ENCODE measurements around the gene SF3A2. TPM values are rescaled to one million over a fixed set of nuclear protein-coding genes. Genes with fewer than 3 reads are reported as not detected.
A peak's percentile ranks its signal among the peaks of the same experiment; 100 is the strongest.

The SF3A2 gene
- total and polyA plus RNA-seq, 10 donors = 28.5 to 79.7 (median 45.0) TPM

GRCh38 chr19:2250766-2251105 lies 14.1 kb downstream of the SF3A2 start:
- Histone ChIP-seq H3K9me3 (no peaks in the 10 kb centered on the region), H3K27ac (no peak overlapping the region), H3K27me3 (replicated peaks in 1 of 7) (peaks cover 11 to 52% (median 47%) of the 10 kb centered on the region in 7 donors), H3K36me3 (peaks cover 12 to 40% (median 30%) of the 10 kb centered on the region in 6 donors), H3K4me3 (peak overlapping the region in 4 of 8 donors; percentile 19 to 71 (median 38)), H3K4me1 (peaks cover 23 to 74% (median 50%) of the 10 kb centered on the region in 6 donors)
- no peak for DNase-seq
- intact Hi-C loops (cut with DNase I; ENCODE audit: low total_unique reads) = no loop called here
- 7 to 26% (median 14%) methylated on average over 19 to 40 of the region's 40 CpGs; no CpG with 5 or more reads in 1 of the 5 donors for WGBS, 5 donors
- no peak for TF ChIP-seq CTCF (IDR thresholded peaks at IDR 0.05 in 8 of 11, conservative IDR thresholded peaks at IDR 0.05 in 3 of 11)
- no peak for TF ChIP-seq POLR2A (IDR thresholded peaks at IDR 0.05)
- TF ChIP-seq POLR2AphosphoS5 (IDR thresholded peaks at IDR 0.05) = no peak

DNA sequence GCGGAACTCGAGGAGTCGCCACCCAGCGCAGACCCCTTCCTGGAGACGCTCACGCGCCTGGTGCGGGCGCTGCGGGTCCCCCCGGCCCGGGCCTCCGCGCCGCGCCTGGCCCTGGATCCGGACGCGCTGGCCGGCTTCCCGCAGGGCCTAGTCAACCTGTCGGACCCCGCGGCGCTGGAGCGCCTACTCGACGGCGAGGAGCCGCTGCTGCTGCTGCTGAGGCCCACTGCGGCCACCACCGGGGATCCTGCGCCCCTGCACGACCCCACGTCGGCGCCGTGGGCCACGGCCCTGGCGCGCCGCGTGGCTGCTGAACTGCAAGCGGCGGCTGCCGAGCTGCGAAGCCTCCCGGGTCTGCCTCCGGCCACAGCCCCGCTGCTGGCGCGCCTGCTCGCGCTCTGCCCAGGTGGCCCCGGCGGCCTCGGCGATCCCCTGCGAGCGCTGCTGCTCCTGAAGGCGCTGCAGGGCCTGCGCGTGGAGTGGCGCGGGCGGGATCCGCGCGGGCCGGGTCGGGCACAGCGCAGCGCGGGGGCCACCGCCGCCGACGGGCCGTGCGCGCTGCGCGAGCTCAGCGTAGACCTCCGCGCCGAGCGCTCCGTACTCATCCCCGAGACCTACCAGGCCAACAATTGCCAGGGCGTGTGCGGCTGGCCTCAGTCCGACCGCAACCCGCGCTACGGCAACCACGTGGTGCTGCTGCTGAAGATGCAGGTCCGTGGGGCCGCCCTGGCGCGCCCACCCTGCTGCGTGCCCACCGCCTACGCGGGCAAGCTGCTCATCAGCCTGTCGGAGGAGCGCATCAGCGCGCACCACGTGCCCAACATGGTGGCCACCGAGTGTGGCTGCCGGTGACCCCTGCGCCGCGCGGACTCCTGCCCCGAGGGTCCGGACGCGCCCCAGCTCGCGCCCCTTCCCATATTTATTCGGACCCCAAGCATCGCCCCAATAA lies 14.8 kb downstream of the SF3A2 start:
- intact Hi-C loops (cut with DNase I; ENCODE audit: low total_unique reads) = no loop called here
- H3K4me3 ChIP-seq = peak overlapping the region in 7 of 8 donors; percentile 26 to 71 (median 39)
- peaks cover 7 to 33% (median 23%) of the 10 kb centered on the region in 6 donors for H3K36me3 ChIP-seq
- TF ChIP-seq POLR2AphosphoS5 (IDR thresholded peaks at IDR 0.05) = no peak
- no peak for TF ChIP-seq CTCF (IDR thresholded peaks at IDR 0.05 in 8 of 11, conservative IDR thresholded peaks at IDR 0.05 in 3 of 11)
- no peak for TF ChIP-seq POLR2A (IDR thresholded peaks at IDR 0.05)
- H3K27ac ChIP-seq = no peak overlapping the region
- no peak for DNase-seq
- H3K9me3 ChIP-seq = no peaks in the 10 kb centered on the region
- peaks cover 11 to 52% (median 47%) of the 10 kb centered on the region in 7 donors for H3K27me3 ChIP-seq (replicated peaks in 1 of 7)
- 5 to 17% (median 7%) methylated on average over 31 to 125 of the region's 125 CpGs for WGBS, 5 donors
- H3K4me1 ChIP-seq = peaks cover 23 to 80% (median 53%) of the 10 kb centered on the region in 6 donors

DNA sequence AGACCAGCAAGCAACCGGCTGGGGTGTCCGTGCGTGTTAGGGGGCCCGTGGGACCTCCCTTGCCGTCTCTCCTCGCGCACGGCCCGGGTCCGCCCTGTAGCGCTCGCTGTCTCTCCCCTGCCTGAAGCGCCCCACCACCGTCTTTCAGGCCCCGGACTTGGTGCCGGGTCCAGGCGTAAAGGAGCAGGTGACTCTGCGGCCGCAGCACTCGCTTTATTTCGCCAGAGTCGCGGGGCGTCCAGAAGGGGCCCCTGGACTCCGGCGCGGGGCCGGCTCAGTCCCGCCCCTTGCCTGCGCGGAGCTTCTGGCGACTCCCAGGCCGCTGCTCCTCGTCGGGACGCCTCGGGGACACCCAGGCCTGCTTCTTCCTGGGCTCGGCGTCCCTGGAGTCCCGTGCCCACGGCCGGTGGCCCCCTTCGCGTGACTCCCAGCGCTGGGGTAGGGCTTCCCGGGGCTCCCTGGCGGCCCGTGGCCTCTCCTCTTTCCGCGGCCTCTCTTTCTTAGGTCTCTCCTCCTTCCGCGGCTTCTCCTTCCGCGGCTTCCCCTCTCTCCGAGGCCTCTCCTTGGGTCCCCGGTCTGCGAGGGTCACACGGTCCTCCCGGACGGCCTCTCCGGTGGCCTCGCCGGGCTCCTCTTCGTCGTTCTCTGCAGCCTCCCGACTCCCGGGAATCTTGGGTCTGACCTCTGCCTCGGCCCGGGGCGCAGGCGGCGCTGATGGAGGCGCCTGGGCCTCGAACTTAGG lies 15.6 kb downstream of the SF3A2 start:
- Histone ChIP-seq H3K27me3 (replicated peaks in 1 of 7) (peaks cover 11 to 52% (median 47%) of the 10 kb centered on the region in 7 donors), H3K4me1 (peaks cover 23 to 83% (median 56%) of the 10 kb centered on the region in 6 donors), H3K36me3 (peaks cover 4 to 25% (median 15%) of the 10 kb centered on the region in 6 donors), H3K4me3 (peak overlapping the region; percentile 4 to 71 (median 38)), H3K27ac (no peak overlapping the region), H3K9me3 (no peaks in the 10 kb centered on the region)
- intact Hi-C loops (cut with DNase I; ENCODE audit: low total_unique reads) = no loop called here
- no peak for DNase-seq
- 5 to 13% (median 6%) methylated on average over 59 to 74 of the region's 74 CpGs for WGBS, 5 donors
- TF ChIP-seq CTCF (IDR thresholded peaks at IDR 0.05 in 8 of 11, conservative IDR thresholded peaks at IDR 0.05 in 3 of 11) = no peak

DNA sequence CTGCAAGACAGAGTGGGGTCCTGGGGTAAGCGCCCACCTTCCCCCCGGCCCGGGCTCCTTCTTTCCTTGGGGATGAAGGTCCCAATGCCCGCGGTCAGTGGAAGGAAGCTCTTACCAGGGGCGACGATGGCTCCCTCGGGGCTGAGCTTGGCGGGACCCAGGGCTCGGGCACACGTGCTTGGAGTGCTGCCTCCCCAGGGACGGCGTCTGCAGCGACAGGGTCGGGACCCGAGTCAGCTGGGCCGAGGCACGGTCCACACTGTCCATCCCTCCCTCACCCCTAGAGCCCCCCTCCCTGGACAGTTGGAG lies 16.1 kb downstream of the SF3A2 start:
- H3K36me3 ChIP-seq = peaks cover 0 to 20% (median 10%) of the 10 kb centered on the region in 6 donors
- H3K4me1 ChIP-seq = peaks cover 23 to 84% (median 59%) of the 10 kb centered on the region in 6 donors
- no peaks in the 10 kb centered on the region for H3K9me3 ChIP-seq
- WGBS, 5 donors = 4 to 7% (median 6%) methylated on average over 7 to 18 of the region's 18 CpGs
- DNase-seq = peak; percentile 79
- peaks cover 11 to 52% (median 47%) of the 10 kb centered on the region in 7 donors for H3K27me3 ChIP-seq (replicated peaks in 1 of 7)
- intact Hi-C loops (cut with DNase I; ENCODE audit: low total_unique reads) = no loop called here
- H3K4me3 ChIP-seq = peak overlapping the region; percentile 4 to 71 (median 38)
- peak overlapping the region in 1 of 8 donors; percentile 27 for H3K27ac ChIP-seq
- TF ChIP-seq POLR2AphosphoS5 (IDR thresholded peaks at IDR 0.05) (no peak), POLR2A (IDR thresholded peaks at IDR 0.05) (no peak), CTCF (IDR thresholded peaks at IDR 0.05 in 8 of 11, conservative IDR thresholded peaks at IDR 0.05 in 3 of 11) (no peak)
